Activated naive CD4-positive, alpha-beta T cell treated with anti-CD3 and anti-CD28 coated beads, Interleukin-2, amount 50 U/mL, for 24 hours (primary cell): ENCODE measurements around the gene BID.
"Not testable (repeated sequence)": the region's sequence is repeated elsewhere in the genome, so short reads cannot be mapped to it uniquely, and the experiment has no call there.

Source experiments
- H3K27ac Mint-ChIP-seq: one replicate; pipeline ENCODE4 v1.8.0; 2021; ENCODE audit warnings: mild to moderate bottlenecking, mixed read lengths
- H3K27me3 Mint-ChIP-seq: one replicate; pipeline ENCODE4 v1.8.0; 2021; ENCODE audit warnings: mixed read lengths
- H3K36me3 Mint-ChIP-seq: one replicate; pipeline ENCODE4 v1.8.0; 2021; ENCODE audit warnings: mixed read lengths
- H3K4me1 Mint-ChIP-seq: one replicate; pipeline ENCODE4 v1.8.0; 2021; ENCODE audit warnings: mixed read lengths
- H3K4me3 Mint-ChIP-seq: one replicate; pipeline ENCODE4 v1.8.0; 2021; ENCODE audit warnings: mild to moderate bottlenecking, mixed read lengths
- H3K9me3 Mint-ChIP-seq: one replicate; pipeline ENCODE4 v1.8.0; 2021; ENCODE audit warnings: mixed read lengths

BID gene

DNA sequence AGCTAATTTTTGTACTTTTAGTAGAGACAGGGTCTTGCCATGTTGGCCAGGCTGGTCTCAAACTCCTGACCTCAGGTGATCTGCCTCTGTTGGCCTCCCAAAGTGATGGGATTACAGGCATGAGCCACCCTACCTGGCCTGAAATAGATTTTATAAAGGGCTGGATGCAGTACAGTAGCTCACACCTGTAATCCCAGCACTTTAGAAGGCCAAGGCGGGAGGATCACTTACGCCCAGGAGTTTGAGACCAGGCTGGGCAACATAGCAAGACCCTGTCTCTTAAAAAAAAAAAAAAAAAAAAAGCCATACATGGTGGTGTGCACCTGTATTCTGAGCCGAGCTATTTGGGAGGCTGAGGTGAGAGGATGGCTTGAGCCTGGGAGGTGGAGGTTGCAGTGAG, 76.0 kb downstream of the BID start:
- not testable (repeated sequence) for H3K27me3 Mint-ChIP-seq, H3K9me3 Mint-ChIP-seq, H3K4me3 Mint-ChIP-seq, H3K27ac Mint-ChIP-seq
- Mint-ChIP-seq H3K36me3 (peaks cover 12% of the 10 kb centered on the region), H3K4me1 (peaks cover 14% of the 10 kb centered on the region)

DNA sequence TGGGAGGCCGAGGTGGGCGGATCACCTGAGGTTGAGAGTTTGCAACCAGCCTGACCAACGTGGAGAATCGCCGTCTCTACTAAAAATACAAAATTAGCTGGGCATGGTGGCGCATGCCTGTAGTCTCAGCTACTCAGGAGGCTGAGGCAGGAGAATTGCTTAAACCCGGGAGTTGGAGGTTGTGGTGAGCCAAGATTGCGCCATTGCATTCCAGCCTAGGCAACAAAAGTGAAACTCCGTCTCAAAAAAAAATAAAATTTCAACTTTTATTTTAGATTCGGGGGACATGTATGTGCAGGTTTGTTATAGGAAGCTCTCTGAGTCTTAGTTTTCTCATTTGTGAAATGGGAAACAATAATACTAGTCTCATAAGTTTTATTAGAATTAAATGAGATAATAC, 77.1 kb downstream of the BID start:
- peaks cover 10% of the 10 kb centered on the region for H3K36me3 Mint-ChIP-seq
- H3K9me3 Mint-ChIP-seq, H3K27ac Mint-ChIP-seq, H3K27me3 Mint-ChIP-seq, H3K4me3 Mint-ChIP-seq: not testable (repeated sequence)
- H3K4me1 Mint-ChIP-seq, result peaks cover 15% of the 10 kb centered on the region

GRCh38 chr22:17695986-17696385, 78.3 kb downstream of the BID start:
- no peak overlapping the region for H3K27ac Mint-ChIP-seq
- no peaks in the 10 kb centered on the region for H3K9me3 Mint-ChIP-seq
- no peaks in the 10 kb centered on the region for H3K27me3 Mint-ChIP-seq
- no peak overlapping the region for H3K4me3 Mint-ChIP-seq
- peaks cover 19% of the 10 kb centered on the region for H3K4me1 Mint-ChIP-seq
- peaks cover 12% of the 10 kb centered on the region for H3K36me3 Mint-ChIP-seq

DNA sequence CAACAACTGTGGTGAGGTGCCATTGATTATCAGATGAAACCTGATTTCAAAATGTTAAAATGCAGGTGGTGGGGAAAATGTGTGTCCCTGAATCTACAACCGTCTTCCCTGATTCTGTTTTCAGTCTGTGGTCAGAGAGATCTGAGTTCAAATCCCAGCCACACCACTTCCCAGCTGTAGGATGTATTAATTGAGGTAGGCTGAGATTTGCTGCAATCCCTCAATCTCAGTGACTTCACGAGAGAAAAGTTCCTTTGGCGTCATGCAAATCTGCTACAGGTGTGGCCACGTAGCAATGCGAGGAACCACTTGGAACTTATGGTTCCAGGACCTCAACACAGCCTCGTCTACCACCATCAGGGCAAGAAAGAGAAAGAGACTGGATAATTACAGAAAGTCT, 79.5 kb downstream of the BID start:
- peaks cover 12% of the 10 kb centered on the region for H3K36me3 Mint-ChIP-seq
- peaks cover 16% of the 10 kb centered on the region for H3K4me1 Mint-ChIP-seq
- H3K4me3 Mint-ChIP-seq, result no peak overlapping the region
- H3K27me3 Mint-ChIP-seq, result no peaks in the 10 kb centered on the region
- H3K9me3 Mint-ChIP-seq, result no peaks in the 10 kb centered on the region
- no peak overlapping the region for H3K27ac Mint-ChIP-seq

GRCh38 chr22:17694193-17694592, 80.1 kb downstream of the BID start:
- H3K27me3 Mint-ChIP-seq, result no peaks in the 10 kb centered on the region
- H3K4me3 Mint-ChIP-seq, result no peak overlapping the region
- no peaks in the 10 kb centered on the region for H3K9me3 Mint-ChIP-seq
- H3K4me1 Mint-ChIP-seq, result peaks cover 11% of the 10 kb centered on the region
- peaks cover 10% of the 10 kb centered on the region for H3K36me3 Mint-ChIP-seq
- H3K27ac Mint-ChIP-seq, result no peak overlapping the region

GRCh38 chr22:17692841-17693240, 81.4 kb downstream of the BID start:
- H3K36me3 Mint-ChIP-seq, result peaks cover 8% of the 10 kb centered on the region
- H3K27me3 Mint-ChIP-seq, result no peaks in the 10 kb centered on the region
- peaks cover 4% of the 10 kb centered on the region for H3K4me1 Mint-ChIP-seq
- no peak overlapping the region for H3K4me3 Mint-ChIP-seq
- H3K9me3 Mint-ChIP-seq, result no peaks in the 10 kb centered on the region
- no peak overlapping the region for H3K27ac Mint-ChIP-seq

DNA sequence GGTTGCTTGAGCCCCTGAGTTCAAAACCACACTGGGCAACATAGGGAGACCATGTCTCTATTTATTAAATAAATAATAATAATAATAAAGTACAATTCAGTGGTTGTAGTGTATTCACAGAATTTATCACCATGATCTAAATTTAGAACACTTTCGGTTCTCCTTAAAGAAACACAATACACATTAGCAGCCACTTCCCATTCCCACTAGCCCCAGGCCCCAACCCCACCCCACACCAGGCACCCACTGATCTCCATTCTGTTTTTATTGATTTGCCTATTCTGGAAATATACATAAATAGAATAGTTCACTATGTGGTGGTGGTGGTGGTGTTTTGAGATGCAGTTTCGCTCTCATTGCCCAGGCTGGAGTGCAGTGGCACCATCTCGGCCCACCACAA, 90.0 kb downstream of the BID start:
- Mint-ChIP-seq H3K9me3 (no peaks in the 10 kb centered on the region), H3K4me3 (no peak overlapping the region), H3K27me3 (no peaks in the 10 kb centered on the region), H3K4me1 (no peaks in the 10 kb centered on the region), H3K27ac (no peak overlapping the region), H3K36me3 (peaks cover 4% of the 10 kb centered on the region)
